ENCODE results near the gene C17orf78. TPM values are rescaled to one million over a fixed set of nuclear protein-coding genes. Genes with fewer than 3 reads are reported as not detected.
"Not testable (repeated sequence)": the region's sequence is repeated elsewhere in the genome, so short reads cannot be mapped to it uniquely, and the experiment has no call there.

The C17orf78 gene
- total RNA-seq, 1 donor from 2014 or later = not detected

DNA sequence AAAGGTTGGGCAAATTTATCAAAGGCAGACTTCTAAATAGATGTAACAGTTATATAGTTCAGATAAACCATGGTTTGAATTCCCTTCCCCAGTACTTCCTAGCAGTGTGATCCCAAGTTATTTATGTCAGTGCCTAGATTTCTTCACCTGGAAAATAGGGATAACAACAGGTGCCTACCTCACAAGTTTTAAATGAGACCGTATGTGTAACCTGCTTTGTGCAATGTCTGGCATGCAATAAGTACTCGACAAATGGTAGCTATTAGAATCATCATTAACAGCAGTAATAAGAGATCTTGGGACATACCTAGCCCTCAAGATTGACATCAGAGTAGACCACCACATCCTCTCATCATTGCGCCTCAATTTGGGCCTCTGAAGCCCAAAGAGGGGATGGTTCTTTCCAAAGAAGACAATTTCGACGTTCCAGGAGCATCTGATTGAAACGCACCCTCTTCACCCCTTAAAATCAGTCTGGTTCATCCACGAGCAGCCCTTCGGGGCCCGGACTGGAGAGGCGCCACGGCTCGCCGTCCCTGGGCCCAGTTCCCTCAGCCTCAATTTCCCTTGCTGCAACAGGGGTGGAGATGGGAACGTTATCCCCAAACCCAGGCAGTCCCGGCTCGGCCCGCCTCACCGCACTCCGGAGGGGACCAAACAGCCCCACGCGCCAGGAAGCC lies 30.3 kb downstream of the C17orf78 start:
- H3K9me3 ChIP-seq (ENCODE audit: insufficient read depth, low read depth, low read length) = no peaks in the 10 kb centered on the region
- FAIRE-seq (no peak), DNase-seq (ENCODE audit: low read depth) (no peak)
- peaks cover 57% of the 10 kb centered on the region for H3K79me2 ChIP-seq (ENCODE audit: insufficient read depth, low read length)
- H3K4me3 ChIP-seq (ENCODE audit: insufficient read depth, low read depth, low read length) = peak overlapping the region; percentile 90
- peak overlapping the region; percentile 87 for H3K9ac ChIP-seq (ENCODE audit: low read length)
- Mint-ChIP-seq H3K9me3 (ENCODE audit: unreplicated experiment) (no peaks in the 10 kb centered on the region), H3K4me3 (ENCODE audit: unreplicated experiment) (peak overlapping the region; percentile 98), H3K27ac (ENCODE audit: unreplicated experiment) (peak overlapping the region; percentile 92), H3K27me3 (ENCODE audit: low read depth, unreplicated experiment) (no peaks in the 10 kb centered on the region), H3K36me3 (ENCODE audit: low read depth, unreplicated experiment) (peaks cover 5% of the 10 kb centered on the region), H3K4me1 (ENCODE audit: low read depth, unreplicated experiment) (peaks cover 6% of the 10 kb centered on the region)
- H4K20me1 ChIP-seq (ENCODE audit: insufficient read depth, low read length) = peaks cover 7% of the 10 kb centered on the region
- peak overlapping the region; percentile 88 for H3K27ac ChIP-seq (ENCODE audit: low read depth, low read length)
- TF ChIP-seq, protein P1, sequence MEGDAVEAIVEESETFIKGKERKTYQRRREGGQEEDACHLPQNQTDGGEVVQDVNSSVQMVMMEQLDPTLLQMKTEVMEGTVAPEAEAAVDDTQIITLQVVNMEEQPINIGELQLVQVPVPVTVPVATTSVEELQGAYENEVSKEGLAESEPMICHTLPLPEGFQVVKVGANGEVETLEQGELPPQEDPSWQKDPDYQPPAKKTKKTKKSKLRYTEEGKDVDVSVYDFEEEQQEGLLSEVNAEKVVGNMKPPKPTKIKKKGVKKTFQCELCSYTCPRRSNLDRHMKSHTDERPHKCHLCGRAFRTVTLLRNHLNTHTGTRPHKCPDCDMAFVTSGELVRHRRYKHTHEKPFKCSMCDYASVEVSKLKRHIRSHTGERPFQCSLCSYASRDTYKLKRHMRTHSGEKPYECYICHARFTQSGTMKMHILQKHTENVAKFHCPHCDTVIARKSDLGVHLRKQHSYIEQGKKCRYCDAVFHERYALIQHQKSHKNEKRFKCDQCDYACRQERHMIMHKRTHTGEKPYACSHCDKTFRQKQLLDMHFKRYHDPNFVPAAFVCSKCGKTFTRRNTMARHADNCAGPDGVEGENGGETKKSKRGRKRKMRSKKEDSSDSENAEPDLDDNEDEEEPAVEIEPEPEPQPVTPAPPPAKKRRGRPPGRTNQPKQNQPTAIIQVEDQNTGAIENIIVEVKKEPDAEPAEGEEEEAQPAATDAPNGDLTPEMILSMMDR (IDR thresholded peaks at IDR 0.05; ENCODE audit: insufficient read depth, low read depth, low read length) = no peak
- TF ChIP-seq EZH2 (IDR thresholded peaks at IDR 0.05; ENCODE audit: insufficient read depth, low read length) = no peak
- peak overlapping the region; percentile 87 for H3K4me2 ChIP-seq (ENCODE audit: low read length)
- peaks cover 3% of the 10 kb centered on the region for H3K4me1 ChIP-seq (ENCODE audit: insufficient read depth, low read length)
- no peaks in the 10 kb centered on the region for H3K27me3 ChIP-seq (ENCODE audit: insufficient read depth, low read length)
- peak overlapping the region; percentile 95 for H2AFZ ChIP-seq (ENCODE audit: low read depth, low read length)
- peaks cover 2% of the 10 kb centered on the region for H3K36me3 ChIP-seq (ENCODE audit: insufficient read depth, low read length)

DNA sequence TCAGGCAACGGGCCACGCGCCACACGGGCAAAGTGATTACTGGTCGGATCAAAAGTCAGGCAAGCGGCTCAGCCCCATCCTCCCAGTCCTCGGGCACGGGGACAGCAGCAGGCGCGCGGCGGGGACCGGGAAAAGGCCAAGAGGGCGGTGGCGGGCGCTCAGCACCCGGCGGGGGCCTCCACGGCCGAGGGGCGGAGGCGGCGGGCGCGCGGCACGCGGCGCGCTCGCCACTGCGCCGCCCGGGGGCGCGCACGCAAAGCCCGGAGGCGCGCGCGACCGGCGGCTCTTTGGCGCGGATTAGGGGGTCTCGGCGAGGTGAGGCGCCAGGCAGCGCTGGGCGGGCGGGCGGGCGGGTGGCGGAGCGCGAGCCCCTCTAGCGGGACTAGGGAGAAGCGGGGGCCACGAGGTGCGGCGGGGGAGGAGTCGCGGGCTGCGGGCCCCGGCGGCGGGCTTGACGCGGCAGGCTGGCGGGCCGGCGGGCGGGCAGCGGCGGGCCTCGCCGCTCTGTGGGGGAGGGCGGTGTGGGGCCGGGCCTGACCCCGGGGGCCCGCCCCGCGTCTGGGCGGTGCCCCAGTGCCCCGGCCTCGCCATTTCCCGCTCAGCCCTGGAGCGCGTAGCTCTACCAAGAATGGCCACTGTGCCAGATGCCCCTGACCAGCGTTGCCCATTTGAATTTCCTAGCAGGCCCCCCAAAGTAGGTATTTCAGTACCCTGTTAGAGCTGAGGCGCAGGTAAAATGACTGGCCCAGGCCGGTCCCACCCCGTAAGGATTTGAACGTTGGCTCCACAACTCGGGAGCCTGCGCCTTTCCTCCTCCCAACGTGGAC lies 31.1 kb downstream of the C17orf78 start, which contains the start of the genes ACACA and TADA2A:
TSS of gene ACACA (minus strand) at position 202 of the 827 bp plus-strand sequence. CDS start 537 bp downstream, outside the sequence.
TSS of gene TADA2A (plus strand) at position 252 of the 827 bp plus-strand sequence. CDS start 4,480 bp downstream, outside the sequence.
- TF ChIP-seq EZH2 (IDR thresholded peaks at IDR 0.05; ENCODE audit: insufficient read depth, low read length) = no peak
- TF ChIP-seq, protein P1 (IDR thresholded peaks at IDR 0.05; ENCODE audit: insufficient read depth, low read depth, low read length) = no peak
- peaks cover 6% of the 10 kb centered on the region for H3K36me3 Mint-ChIP-seq (ENCODE audit: low read depth, unreplicated experiment)
- Histone ChIP-seq H3K36me3 (ENCODE audit: insufficient read depth, low read length) (peaks cover 4% of the 10 kb centered on the region), H2AFZ (ENCODE audit: low read depth, low read length) (peak within 1 kb of the TSS; percentile 95), H3K27ac (ENCODE audit: low read depth, low read length) (peak within 1 kb of the TSS; percentile 88), H3K4me3 (ENCODE audit: insufficient read depth, low read depth, low read length) (peak within 1 kb of the TSS; percentile 90), H3K9me3 (ENCODE audit: insufficient read depth, low read depth, low read length) (no peaks in the 10 kb centered on the region), H3K9ac (ENCODE audit: low read length) (peak within 1 kb of the TSS; percentile 87), H3K4me2 (ENCODE audit: low read length) (peak within 1 kb of the TSS; percentile 90), H4K20me1 (ENCODE audit: insufficient read depth, low read length) (peaks cover 7% of the 10 kb centered on the region), H3K4me1 (ENCODE audit: insufficient read depth, low read length) (peaks cover 3% of the 10 kb centered on the region), H3K27me3 (ENCODE audit: insufficient read depth, low read length) (no peaks in the 10 kb centered on the region), H3K79me2 (ENCODE audit: insufficient read depth, low read length) (peaks cover 57% of the 10 kb centered on the region)
- no peaks in the 10 kb centered on the region for H3K27me3 Mint-ChIP-seq (ENCODE audit: low read depth, unreplicated experiment)
- FAIRE-seq (no peak), DNase-seq (ENCODE audit: low read depth) (peak; percentile 58)
- peak within 1 kb of the TSS; percentile 98 for H3K4me3 Mint-ChIP-seq (ENCODE audit: unreplicated experiment)
- peak within 1 kb of the TSS; percentile 92 for H3K27ac Mint-ChIP-seq (ENCODE audit: unreplicated experiment)
- no peaks in the 10 kb centered on the region for H3K9me3 Mint-ChIP-seq (ENCODE audit: unreplicated experiment)
- H3K4me1 Mint-ChIP-seq (ENCODE audit: low read depth, unreplicated experiment) = peaks cover 6% of the 10 kb centered on the region

DNA sequence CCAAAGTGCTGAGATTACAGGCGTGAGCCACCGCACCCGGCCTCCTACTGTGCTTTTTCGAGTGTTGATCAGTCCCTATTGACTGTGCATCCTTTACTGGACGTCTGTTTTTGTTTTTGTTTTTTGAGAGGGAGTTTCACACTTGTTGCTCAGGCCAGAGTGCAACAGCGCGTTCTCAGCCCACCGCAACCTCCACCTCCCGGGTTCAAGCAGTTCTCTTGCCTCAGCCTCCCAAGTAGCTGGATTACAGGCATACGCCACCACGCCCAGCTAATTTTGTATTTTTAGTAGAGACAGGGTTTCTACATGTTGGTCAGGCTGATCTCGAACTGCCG lies 32.3 kb downstream of the C17orf78 start:
- not testable (repeated sequence) for H3K36me3 Mint-ChIP-seq (ENCODE audit: low read depth, unreplicated experiment); H3K9me3 ChIP-seq (ENCODE audit: insufficient read depth, low read depth, low read length); FAIRE-seq; H3K36me3 ChIP-seq (ENCODE audit: insufficient read depth, low read length); H3K9ac ChIP-seq (ENCODE audit: low read length); DNase-seq (ENCODE audit: low read depth); H3K27ac ChIP-seq (ENCODE audit: low read depth, low read length); H3K27me3 Mint-ChIP-seq (ENCODE audit: low read depth, unreplicated experiment); H3K4me1 Mint-ChIP-seq (ENCODE audit: low read depth, unreplicated experiment); H4K20me1 ChIP-seq (ENCODE audit: insufficient read depth, low read length); H3K27ac Mint-ChIP-seq (ENCODE audit: unreplicated experiment); H3K9me3 Mint-ChIP-seq (ENCODE audit: unreplicated experiment); H3K27me3 ChIP-seq (ENCODE audit: insufficient read depth, low read length); H2AFZ ChIP-seq (ENCODE audit: low read depth, low read length); H3K4me3 ChIP-seq (ENCODE audit: insufficient read depth, low read depth, low read length); H3K4me1 ChIP-seq (ENCODE audit: insufficient read depth, low read length)
- peaks cover 55% of the 10 kb centered on the region for H3K79me2 ChIP-seq (ENCODE audit: insufficient read depth, low read length)
- peak overlapping the region; percentile 91 for H3K4me3 Mint-ChIP-seq (ENCODE audit: unreplicated experiment)
- H3K4me2 ChIP-seq (ENCODE audit: low read length) = peak overlapping the region; percentile 90
